HepG2 (cell line): ENCODE measurements around the gene CHP1. TPM values are rescaled to one million over a fixed set of nuclear protein-coding genes. Genes with fewer than 3 reads are reported as not detected.
A peak's percentile ranks its signal among the peaks of the same experiment; 100 is the strongest.

Experiments used
- ATAC-seq: fragments of 200-7000 bp; cut with Tn5 transposase; 3 replicates; pipeline ENCODE4 v1.9.1; 2020; ENCODE audit warnings: mild to moderate bottlenecking, moderate library complexity
- BruUV-seq: library from RNA; stranded (reverse); fragments of 400-500 nt; replicated peaks from 2 replicates; lab custom pipeline; 2021; lab: Mats Ljungman, UMichigan
- CTCF ChIA-PET: fragments of 300-600 bp; formaldehyde crosslinking; extraction: SDS; loops from one replicate; lab custom pipeline; 2021; ENCODE audit warnings: low total read pairs, inconsistent platforms, low intra/inter-chr PET ratio; lab: Yijun Ruan, JAX
- POLR2A ChIA-PET: fragments of 350-600 bp; sonication (Branson Sonifier 250); formaldehyde crosslinking; loops from one replicate; lab custom pipeline; 2020; ENCODE audit warnings: antibody characterized with exemption, inconsistent platforms; lab: Yijun Ruan, JAX
- DNase-seq: peaks from one replicate; pipeline ENCODE4 v3.0.0-alpha.2; 2015; ENCODE audit warnings: low spot score
- FAIRE-seq: peaks from 3 replicates; lab custom pipeline; 2011; peaks lifted over from hg19 to GRCh38; lab: Jason Lieb, UNC
- H2AFZ ChIP-seq: one replicate; pipeline ENCODE4 v1.6.1; 2011; ENCODE audit warnings: low read length, inconsistent platforms
- H3K27ac ChIP-seq: fragments of 300-600 bp; 3 replicates; pipeline ENCODE4 v1.8.0; 2011; ENCODE audit warnings: mixed run types, mild to moderate bottlenecking, mixed read lengths, low read length, inconsistent platforms; ENCODE audit not compliant: insufficient read depth; ENCODE audit errors: extremely low read length
- H3K27me3 ChIP-seq, 2 experiments: fragments of 200-600 bp in 1 of 2; 2 replicates in 1 of 2; 3 replicates in 1 of 2; pipeline versions ENCODE4 v1.6.0 to v1.8.0; 2011; ENCODE audit warnings: low read length in 2 of 2, mild to moderate bottlenecking in 2 of 2, moderate library complexity in 2 of 2, inconsistent platforms in 1 of 2; ENCODE audit not compliant: insufficient read depth in 2 of 2, control insufficient read depth in 1 of 2
- H3K36me3 ChIP-seq, 2 experiments: fragments of 200-600 bp in 1 of 2; replicated peaks in 1 of 2; 2 replicates in 1 of 2; 3 replicates in 1 of 2; pipeline versions ENCODE4 v1.5.1 to v1.8.0; 2011; ENCODE audit warnings: low read length in 2 of 2, inconsistent platforms in 1 of 2; ENCODE audit not compliant: insufficient read depth in 2 of 2, control insufficient read depth in 1 of 2
- H3K4me1 ChIP-seq: 2 replicates; pipeline ENCODE4 v1.5.1; 2012; ENCODE audit warnings: low read length, inconsistent platforms; ENCODE audit not compliant: insufficient read depth
- H3K4me2 ChIP-seq: 2 replicates; pipeline ENCODE4 v1.6.0; 2011; ENCODE audit warnings: low read depth, low read length, inconsistent platforms
- H3K4me3 ChIP-seq, 3 experiments: fragments of 200-600 bp in 1 of 3; sonication (generic), shearing (Covaris generic) in 1 of 3; replicated peaks in 1 of 3; 2 replicates each; pipeline ENCODE4 v1.5.1; 2011 to 2016; ENCODE audit warnings: low read length in 3 of 3, inconsistent platforms in 2 of 3, low read depth in 2 of 3, mild to moderate bottlenecking in 2 of 3, control low read depth in 1 of 3, mixed read lengths in 1 of 3; ENCODE audit not compliant: insufficient read depth in 1 of 3
- H3K79me2 ChIP-seq: one replicate; pipeline ENCODE4 v1.6.1; 2011; ENCODE audit warnings: low read length, inconsistent platforms; ENCODE audit not compliant: insufficient read depth
- H3K9ac ChIP-seq: 2 replicates; pipeline ENCODE4 v1.6.0; 2011; ENCODE audit warnings: mild to moderate bottlenecking, low read depth, low read length, inconsistent platforms; ENCODE audit not compliant: insufficient read depth
- H3K9me3 ChIP-seq: 2 replicates; pipeline ENCODE4 v1.5.1; 2012; ENCODE audit warnings: mild to moderate bottlenecking, low read length
- H4K20me1 ChIP-seq: 2 replicates; pipeline ENCODE4 v1.6.0; 2011; ENCODE audit warnings: inconsistent platforms, mild to moderate bottlenecking, low read length, moderate library complexity; ENCODE audit not compliant: insufficient read depth
- ELF3 ChIP-seq: IDR thresholded peaks from 2 replicates; pipeline ENCODE4 v1.6.1; 2016; ENCODE audit warnings: missing genetic modification reagents, missing compliant biosample characterization
- EZH2 ChIP-seq: conservative IDR thresholded peaks from 2 replicates; pipeline ENCODE4 v1.6.1; 2012; ENCODE audit warnings: mild to moderate bottlenecking, low read depth, low read length, moderate library complexity
- FOXO4 ChIP-seq: sonication (generic); formaldehyde crosslinking; conservative IDR thresholded peaks from 2 replicates; pipeline ENCODE4 v1.8.1; 2023; ENCODE audit warnings: missing genetic modification reagents
- GZF1 ChIP-seq: sonication (generic); formaldehyde crosslinking; IDR thresholded peaks from 2 replicates; pipeline ENCODE4 v1.5.1; 2020; ENCODE audit warnings: mild to moderate bottlenecking, missing genetic modification reagents
- HIVEP1 ChIP-seq: sonication (generic); formaldehyde crosslinking; IDR thresholded peaks from 2 replicates; pipeline ENCODE4 v1.4.0; 2020; ENCODE audit warnings: mild to moderate bottlenecking, missing genetic modification reagents
- KDM2A ChIP-seq: sonication (generic); formaldehyde crosslinking; IDR thresholded peaks from 2 replicates; pipeline ENCODE4 v1.4.0; 2020; ENCODE audit warnings: low read depth, missing genetic modification reagents, borderline replicate concordance
- KDM4B ChIP-seq: sonication (generic); formaldehyde crosslinking; IDR thresholded peaks from 2 replicates; pipeline ENCODE4 v1.4.0; 2020; ENCODE audit warnings: missing genetic modification reagents
- MBD4 ChIP-seq: IDR thresholded peaks from 2 replicates; pipeline ENCODE4 v1.6.1; 2012; ENCODE audit warnings: low read length, inconsistent platforms, borderline replicate concordance
- MZF1 ChIP-seq: sonication (generic); formaldehyde crosslinking; IDR thresholded peaks from 2 replicates; pipeline ENCODE4 v1.8.1; 2023; ENCODE audit warnings: mild to moderate bottlenecking, missing genetic modification reagents, borderline replicate concordance
- NBN ChIP-seq: fragments of 450-650 bp; conservative IDR thresholded peaks from 2 replicates; pipeline ENCODE4 v1.6.1; 2017
- NCOA5 ChIP-seq: sonication (generic); formaldehyde crosslinking; IDR thresholded peaks from 2 replicates; pipeline ENCODE4 v1.4.0; 2020; ENCODE audit warnings: missing genetic modification reagents
- NFRKB ChIP-seq: fragments of 450-650 bp; IDR thresholded peaks from 2 replicates; pipeline ENCODE4 v1.6.1; 2017
- RXRB ChIP-seq: IDR thresholded peaks from 2 replicates; pipeline ENCODE4 v1.6.1; 2016; ENCODE audit warnings: borderline replicate concordance, missing genetic modification reagents, missing compliant biosample characterization
- SNAPC2 ChIP-seq: sonication (generic); formaldehyde crosslinking; IDR thresholded peaks from 2 replicates; pipeline ENCODE4 v1.8.1; 2022; ENCODE audit warnings: mild to moderate bottlenecking, missing genetic modification reagents
- ZBTB33 ChIP-seq: sonication (generic); formaldehyde crosslinking; IDR thresholded peaks from 2 replicates; pipeline ENCODE4 v1.4.0; 2020; ENCODE audit warnings: missing genetic modification reagents
- ZFP36L1 ChIP-seq: sonication (generic); formaldehyde crosslinking; IDR thresholded peaks from 2 replicates; pipeline ENCODE4 v1.8.0; 2022; ENCODE audit warnings: mild to moderate bottlenecking, missing genetic modification reagents, moderate library complexity
- ZNF367 ChIP-seq: sonication (generic); formaldehyde crosslinking; IDR thresholded peaks from 2 replicates; pipeline ENCODE4 v1.4.0; 2020; ENCODE audit warnings: missing genetic modification reagents, borderline replicate concordance
- ZNF547 ChIP-seq: sonication (generic); formaldehyde crosslinking; IDR thresholded peaks from 2 replicates; pipeline ENCODE4 v1.5.1; 2020; ENCODE audit warnings: mild to moderate bottlenecking, missing genetic modification reagents
- WGBS: methylation state at CpG from one replicate; pipeline ENCODE4 v1.1.6; 2017; ENCODE audit warnings: low lambda C conversion rate; 5-methylcytosine and 5-hydroxymethylcytosine counted together
- in situ Hi-C: cut with HindIII; loops from 2 replicates; pipeline ENCODE4 v1.10.0; 2017; ENCODE audit warnings: low pct_unique_long_range_greater_than_20kb; ENCODE audit not compliant: extremely low pct_ligation_motif_present
- intact Hi-C: fragments of 100-400 bp; cut with micrococcal nuclease; formaldehyde crosslinking; loops from one replicate; pipeline ENCODE4 v1.10.0; 2022; ENCODE audit not compliant: unreplicated experiment
- polyA plus RNA-seq, 8 experiments: library from polyadenylated mRNA; depleted of rRNA in 3 of 8; stranded (reverse) in 7 of 8; unstranded in 1 of 8; fragments of >200 nt; fragmentation: Illumina TruSeq in 4 of 8; extraction: Trizol in 4 of 8; gene quantifications; 2 replicates each; pipeline versions ENCODE4 v1.2.1 to v1.2.3, GENCODE V29; 2011 to 2016; ENCODE audit warnings: low read depth in 4 of 8, missing spikeins in 1 of 8, mixed read lengths in 1 of 8; ENCODE audit not compliant: insufficient read depth in 1 of 8
- total RNA-seq, 5 experiments: library from RNA; depleted of rRNA; stranded (reverse); fragments of >200 nt; fragmentation: Illumina TruSeq; extraction: Trizol; gene quantifications; 2 replicates each; pipeline ENCODE4 v1.2.3, GENCODE V29; 2016; ENCODE audit warnings: low read depth in 1 of 5
- TF ChIP-seq, protein P1 (sequence below): sonication (generic); formaldehyde crosslinking; IDR thresholded peaks from 2 replicates; pipeline ENCODE4 v1.4.0; 2020; ENCODE audit warnings: mild to moderate bottlenecking, missing genetic modification reagents

CHP1 gene
- total and polyA plus RNA-seq, 2 of the 13 experiments (the other 11 are each of a cell fraction or from before 2014, with no cell fraction given): 49.6 to 76.4 TPM

DNA sequence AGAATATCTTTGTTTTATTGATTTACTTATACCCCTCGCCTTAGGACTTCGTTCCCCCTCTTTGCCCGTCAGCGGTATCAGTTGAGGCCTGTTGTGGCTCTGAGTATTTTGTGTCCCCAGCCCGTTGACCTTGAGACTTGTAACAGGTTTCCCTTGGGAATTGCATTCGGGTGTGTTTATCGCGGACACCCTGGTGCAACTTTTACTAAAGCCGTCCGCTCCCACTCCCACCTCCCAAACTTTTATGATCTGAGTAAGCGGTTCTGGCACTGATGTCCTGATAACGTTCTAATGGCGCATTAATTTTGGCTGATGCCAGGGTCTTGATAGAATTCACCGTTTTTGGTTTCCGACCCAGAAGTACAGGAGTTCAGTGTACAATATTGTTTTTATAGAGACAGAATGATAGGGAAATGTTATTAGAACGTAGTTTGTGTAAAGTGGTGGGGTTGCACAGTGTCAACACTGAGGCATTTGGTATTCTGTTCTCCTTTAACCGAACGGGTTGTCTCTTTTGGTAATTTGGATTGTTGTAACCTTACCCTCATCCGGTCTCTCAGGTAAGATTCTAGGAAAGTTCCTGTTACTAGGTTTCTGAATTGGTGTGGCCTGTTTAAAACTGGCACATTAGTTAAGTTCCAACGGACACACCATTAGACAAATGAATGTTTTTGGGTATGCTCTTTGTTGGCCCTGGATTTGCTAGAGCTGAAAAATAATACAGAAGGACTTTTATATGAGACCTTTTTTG is 53.5 kb downstream of the CHP1 start:
- Histone ChIP-seq H3K36me3 (peaks cover 0 to 31% of the 10 kb centered on the region in 2 experiments; a peak in 3 of 5 replicates), H3K9ac (peak overlapping the region; percentile 98), H3K4me1 (peaks cover 70% of the 10 kb centered on the region), H3K4me3 (peak overlapping the region; percentile 82 to 93 (median 91)), H3K79me2 (peaks cover 47% of the 10 kb centered on the region), H3K27me3 (no peaks in the 10 kb centered on the region; a peak in 1 of 5 replicates), H2AFZ (no peak overlapping the region), H3K27ac (peak overlapping the region; percentile 86), H4K20me1 (peaks cover 8% of the 10 kb centered on the region), H3K4me2 (peak overlapping the region; percentile 72), H3K9me3 (no peaks in the 10 kb centered on the region)
- peak; percentile 5 for ATAC-seq
- in situ Hi-C loops (loop anchor here (5.0 kb wide), 1 partner anchor 48 kb away; the partner anchor contains the start of genes NUSAP1 and OIP5), intact Hi-C loops (loop anchor here (5.0 kb wide), 2 partner anchors 52 to 208 kb away; partner anchors contain the start of genes CHP1, EXD1 and ITPKA)
- POLR2A ChIA-PET: interaction anchor here (1.2 to 1.8 kb wide), 6 partner anchors 25 to 168 kb away, joined by 3 to 11 read pairs (median 10); partner anchors contain the start of genes CHP1, EXD1, INO80 and NUSAP1
- no peak for FAIRE-seq
- TSS peak; percentile 96 for BruUV-seq
- 1% methylated on average over 20 of the region's 20 CpGs for WGBS
- DNase-seq: peak; percentile 32
- CTCF ChIA-PET: no interaction called here
- TF ChIP-seq SNAPC2 (CRISPR knock-in tag): 0 out of 2 replicates have a peak, but pooled peaks have one; percentile 9
- no peak for TF ChIP-seq NFRKB
- no peak for TF ChIP-seq HIVEP1 (CRISPR knock-in tag)
- TF ChIP-seq NBN: no peak
- TF ChIP-seq ELF3 (CRISPR knock-in tag): no peak
- TF ChIP-seq KDM2A: no peak
- no peak for TF ChIP-seq ZNF367 (CRISPR knock-in tag)
- TF ChIP-seq ZFP36L1 (CRISPR knock-in tag): no peak
- no peak for TF ChIP-seq MBD4
- TF ChIP-seq, protein P1, sequence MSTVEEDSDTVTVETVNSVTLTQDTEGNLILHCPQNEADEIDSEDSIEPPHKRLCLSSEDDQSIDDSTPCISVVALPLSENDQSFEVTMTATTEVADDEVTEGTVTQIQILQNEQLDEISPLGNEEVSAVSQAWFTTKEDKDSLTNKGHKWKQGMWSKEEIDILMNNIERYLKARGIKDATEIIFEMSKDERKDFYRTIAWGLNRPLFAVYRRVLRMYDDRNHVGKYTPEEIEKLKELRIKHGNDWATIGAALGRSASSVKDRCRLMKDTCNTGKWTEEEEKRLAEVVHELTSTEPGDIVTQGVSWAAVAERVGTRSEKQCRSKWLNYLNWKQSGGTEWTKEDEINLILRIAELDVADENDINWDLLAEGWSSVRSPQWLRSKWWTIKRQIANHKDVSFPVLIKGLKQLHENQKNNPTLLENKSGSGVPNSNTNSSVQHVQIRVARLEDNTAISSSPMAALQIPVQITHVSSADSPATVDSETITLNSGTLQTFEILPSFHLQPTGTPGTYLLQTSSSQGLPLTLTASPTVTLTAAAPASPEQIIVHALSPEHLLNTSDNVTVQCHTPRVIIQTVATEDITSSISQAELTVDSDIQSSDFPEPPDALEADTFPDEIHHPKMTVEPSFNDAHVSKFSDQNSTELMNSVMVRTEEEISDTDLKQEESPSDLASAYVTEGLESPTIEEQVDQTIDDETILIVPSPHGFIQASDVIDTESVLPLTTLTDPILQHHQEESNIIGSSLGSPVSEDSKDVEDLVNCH (CRISPR knock-in tag): no peak
- no peak for TF ChIP-seq EZH2
- TF ChIP-seq KDM4B: no peak
- no peak for TF ChIP-seq MZF1
- TF ChIP-seq FOXO4 (CRISPR knock-in tag): no peak
- TF ChIP-seq NCOA5 (CRISPR knock-in tag): no peak
- TF ChIP-seq ZNF547 (CRISPR knock-in tag): no peak
- TF ChIP-seq ZBTB33: no peak
- TF ChIP-seq GZF1 (CRISPR knock-in tag): 0 out of 2 replicates have a peak, but pooled peaks have one; percentile 4
- TF ChIP-seq RXRB (CRISPR knock-in tag): no peak
